Memory B cell (primary cell): Measurements from ENCODE around the gene SERPINA12.

Experiments
- ATAC-seq: fragments of 150-1000 bp; cut with Tn5 transposase; 2 replicates; pipeline ENCODE4 v1.10.0; 2021; ENCODE audit warnings: low read depth, mild to moderate bottlenecking, moderate library complexity
- DNase-seq, 2 donors: peaks; one replicate each; pipeline ENCODE4 v3.0.0; 2022; ENCODE audit warnings: low spot score in 2 of 2
- H3K27ac Mint-ChIP-seq: one replicate; pipeline ENCODE4 v1.8.0; 2022; ENCODE audit warnings: mild to moderate bottlenecking, moderate library complexity, mixed read lengths
- H3K27me3 Mint-ChIP-seq: one replicate; pipeline ENCODE4 v1.8.0; 2022; ENCODE audit warnings: mixed read lengths
- H3K36me3 Mint-ChIP-seq: one replicate; pipeline ENCODE4 v1.8.0; 2022; ENCODE audit warnings: mild to moderate bottlenecking, mixed read lengths
- H3K4me1 Mint-ChIP-seq: one replicate; pipeline ENCODE4 v1.8.0; 2022; ENCODE audit warnings: mixed read lengths
- H3K4me3 Mint-ChIP-seq: one replicate; pipeline ENCODE4 v1.8.0; 2022; ENCODE audit warnings: mild to moderate bottlenecking, moderate library complexity, mixed read lengths
- H3K9me3 Mint-ChIP-seq: one replicate; pipeline ENCODE4 v1.8.0; 2022; ENCODE audit warnings: mixed read lengths

SERPINA12 gene, protein sequence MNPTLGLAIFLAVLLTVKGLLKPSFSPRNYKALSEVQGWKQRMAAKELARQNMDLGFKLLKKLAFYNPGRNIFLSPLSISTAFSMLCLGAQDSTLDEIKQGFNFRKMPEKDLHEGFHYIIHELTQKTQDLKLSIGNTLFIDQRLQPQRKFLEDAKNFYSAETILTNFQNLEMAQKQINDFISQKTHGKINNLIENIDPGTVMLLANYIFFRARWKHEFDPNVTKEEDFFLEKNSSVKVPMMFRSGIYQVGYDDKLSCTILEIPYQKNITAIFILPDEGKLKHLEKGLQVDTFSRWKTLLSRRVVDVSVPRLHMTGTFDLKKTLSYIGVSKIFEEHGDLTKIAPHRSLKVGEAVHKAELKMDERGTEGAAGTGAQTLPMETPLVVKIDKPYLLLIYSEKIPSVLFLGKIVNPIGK

DNA sequence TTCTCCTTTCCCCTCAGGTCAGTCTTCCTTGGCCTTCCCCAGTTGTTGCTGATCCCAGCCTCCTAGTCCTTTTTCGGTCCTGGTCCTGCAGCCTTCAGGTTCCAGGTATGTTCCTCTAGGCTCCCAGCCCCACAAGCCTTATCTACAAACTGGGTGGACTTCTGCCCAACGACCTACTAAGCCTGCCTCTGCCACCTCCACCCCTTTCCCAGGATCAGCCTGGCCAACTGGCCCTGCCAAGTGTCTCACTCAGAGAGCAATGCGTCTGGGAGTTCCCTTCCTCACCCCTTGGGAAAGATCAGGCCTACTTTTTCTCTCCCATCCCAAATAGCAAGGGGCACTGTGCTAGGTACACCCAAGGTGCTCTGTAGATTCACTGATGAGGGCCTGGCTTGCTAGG lies at the start of gene SERPINA12:
Gene SERPINA12 (minus strand): TSS at position 114 of the 400 bp plus-strand sequence. CDS start 11,072 bp downstream, outside the sequence.
- H3K27ac Mint-ChIP-seq = no peak within 1 kb of the TSS
- DNase-seq (no peak), ATAC-seq (no peak)
- H3K36me3 Mint-ChIP-seq = no peaks in the 10 kb centered on the region
- H3K4me3 Mint-ChIP-seq = no peak within 1 kb of the TSS
- no peaks in the 10 kb centered on the region for H3K9me3 Mint-ChIP-seq
- H3K27me3 Mint-ChIP-seq = peaks cover 4% of the 10 kb centered on the region
- no peaks in the 10 kb centered on the region for H3K4me1 Mint-ChIP-seq

DNA sequence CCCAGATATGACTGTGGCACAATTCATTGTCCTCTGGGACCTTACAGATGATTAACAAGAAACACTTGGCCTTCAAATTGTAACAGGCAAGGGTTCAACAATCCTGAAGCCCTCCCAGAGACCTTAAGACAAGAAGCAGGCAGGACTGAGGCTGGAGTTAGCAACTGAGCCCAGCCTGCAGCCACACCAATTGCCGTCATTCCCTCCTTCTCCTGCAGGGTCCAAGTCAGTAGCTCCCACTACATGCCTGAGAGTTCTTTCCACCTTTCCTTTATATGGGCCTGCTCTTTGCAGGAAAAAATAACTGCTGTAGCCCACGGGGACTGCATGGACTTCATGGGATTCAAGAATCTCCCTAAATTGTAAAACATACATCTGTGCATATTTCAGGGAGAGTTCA lies 49.6 kb upstream of the SERPINA12 start:
- peaks cover 5% of the 10 kb centered on the region for H3K9me3 Mint-ChIP-seq
- ATAC-seq (no peak), DNase-seq (no peak)
- H3K4me1 Mint-ChIP-seq = no peaks in the 10 kb centered on the region
- no peak overlapping the region for H3K27ac Mint-ChIP-seq
- H3K4me3 Mint-ChIP-seq = no peak overlapping the region
- H3K27me3 Mint-ChIP-seq = peaks cover 6% of the 10 kb centered on the region
- no peaks in the 10 kb centered on the region for H3K36me3 Mint-ChIP-seq

GRCh38 chr14:94557327-94557726 lies 48.1 kb upstream of the SERPINA12 start:
- ATAC-seq (no peak), DNase-seq (no peak)
- peaks cover 8% of the 10 kb centered on the region for H3K9me3 Mint-ChIP-seq
- no peaks in the 10 kb centered on the region for H3K4me1 Mint-ChIP-seq
- H3K36me3 Mint-ChIP-seq = no peaks in the 10 kb centered on the region
- no peak overlapping the region for H3K4me3 Mint-ChIP-seq
- peaks cover 6% of the 10 kb centered on the region for H3K27me3 Mint-ChIP-seq
- no peak overlapping the region for H3K27ac Mint-ChIP-seq

GRCh38 chr14:94555991-94556390 lies 46.7 kb upstream of the SERPINA12 start:
- Mint-ChIP-seq H3K4me3 (no peak overlapping the region), H3K27me3 (peaks cover 6% of the 10 kb centered on the region), H3K4me1 (no peaks in the 10 kb centered on the region), H3K36me3 (no peaks in the 10 kb centered on the region), H3K27ac (no peak overlapping the region), H3K9me3 (peaks cover 8% of the 10 kb centered on the region)
- no peak for DNase-seq
- no peak for ATAC-seq

DNA sequence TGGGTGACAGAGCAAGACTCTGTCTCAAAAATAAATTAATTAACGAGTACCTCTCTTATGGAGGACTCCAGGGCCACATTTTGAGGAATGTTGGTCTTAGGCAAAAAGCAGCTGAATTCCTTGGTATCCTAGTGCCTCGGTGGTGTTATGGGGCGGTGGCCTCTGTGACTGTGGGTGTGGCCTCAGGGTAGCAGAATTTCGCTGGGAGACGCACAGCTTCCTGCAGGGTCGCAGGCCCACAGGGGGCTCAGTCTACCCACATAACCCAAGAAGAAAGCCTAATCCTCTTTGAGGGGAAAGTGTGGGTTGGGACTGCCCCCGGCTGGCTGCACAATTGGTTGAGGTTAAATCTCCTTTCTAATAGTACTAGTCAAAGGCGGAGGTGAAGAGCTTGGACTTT lies 40.8 kb upstream of the SERPINA12 start:
- DNase-seq (no peak), ATAC-seq (no peak)
- Mint-ChIP-seq H3K4me1 (no peaks in the 10 kb centered on the region), H3K27ac (no peak overlapping the region), H3K27me3 (peaks cover 3% of the 10 kb centered on the region), H3K36me3 (no peaks in the 10 kb centered on the region), H3K4me3 (no peak overlapping the region), H3K9me3 (peaks cover 14% of the 10 kb centered on the region)

DNA sequence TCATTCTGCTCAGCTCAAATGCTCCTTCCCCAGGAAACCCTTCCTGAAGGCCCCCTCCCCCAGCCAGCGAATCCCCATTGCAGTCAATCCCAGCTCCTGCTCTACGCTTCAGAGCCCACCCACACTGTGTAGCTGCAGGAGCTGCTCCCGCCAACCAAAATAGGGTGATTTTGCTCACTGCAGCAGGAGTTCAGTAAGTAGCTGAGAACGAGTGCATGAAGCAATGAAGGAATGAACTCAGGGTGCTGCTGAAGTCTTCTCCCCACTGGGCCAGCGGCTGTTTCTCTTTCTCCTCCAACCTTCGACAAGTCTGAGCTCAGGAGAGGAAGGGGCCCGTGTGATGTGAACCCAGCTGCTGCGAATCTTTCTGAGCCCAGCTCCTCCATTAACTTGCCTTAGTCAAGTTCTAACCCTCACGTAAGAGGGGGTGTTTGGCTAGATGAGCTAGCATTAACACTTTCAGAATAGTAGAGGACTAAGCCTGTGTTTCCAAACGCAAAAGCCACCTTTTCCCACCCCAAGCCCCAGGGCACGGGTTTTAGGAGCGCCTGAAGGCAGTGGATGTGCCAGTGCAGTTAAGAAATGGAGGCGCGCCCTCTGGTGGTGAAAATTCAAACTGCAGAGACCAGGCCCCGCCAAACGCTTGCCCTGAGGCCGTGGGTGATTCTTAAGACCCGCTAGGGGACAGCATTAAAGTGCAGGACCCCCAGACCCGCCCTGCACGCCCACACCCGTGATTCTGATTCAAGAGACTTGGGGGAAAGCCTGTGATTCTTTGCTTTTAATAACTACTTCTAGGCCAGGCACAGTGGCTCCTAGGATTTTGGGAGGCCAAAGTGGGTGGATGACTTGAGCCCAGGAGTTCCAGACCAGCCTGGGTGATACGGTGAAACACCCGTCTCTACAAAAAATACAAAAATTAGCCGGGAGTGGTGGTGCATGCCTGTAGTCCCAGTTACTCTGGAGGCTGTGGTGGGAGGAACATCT lies 40.0 kb upstream of the SERPINA12 start:
- Mint-ChIP-seq H3K4me1 (no peaks in the 10 kb centered on the region), H3K9me3 (peaks cover 14% of the 10 kb centered on the region), H3K36me3 (no peaks in the 10 kb centered on the region), H3K27ac (no peak overlapping the region), H3K4me3 (no peak overlapping the region), H3K27me3 (peaks cover 3% of the 10 kb centered on the region)
- ATAC-seq (peak; percentile 29), DNase-seq (peak; percentile 21 to 67)

- Mint-ChIP-seq H3K27ac (no peak overlapping the region), H3K27me3 (peaks cover 2% of the 10 kb centered on the region), H3K36me3 (no peaks in the 10 kb centered on the region), H3K9me3 (peaks cover 11% of the 10 kb centered on the region), H3K4me1 (no peaks in the 10 kb centered on the region), H3K4me3 (no peak overlapping the region)
- ATAC-seq = no peak
- no peak for DNase-seq
Observed at GRCh38 chr14:94548131-94548998, 39.1 kb upstream of the SERPINA12 start.

DNA sequence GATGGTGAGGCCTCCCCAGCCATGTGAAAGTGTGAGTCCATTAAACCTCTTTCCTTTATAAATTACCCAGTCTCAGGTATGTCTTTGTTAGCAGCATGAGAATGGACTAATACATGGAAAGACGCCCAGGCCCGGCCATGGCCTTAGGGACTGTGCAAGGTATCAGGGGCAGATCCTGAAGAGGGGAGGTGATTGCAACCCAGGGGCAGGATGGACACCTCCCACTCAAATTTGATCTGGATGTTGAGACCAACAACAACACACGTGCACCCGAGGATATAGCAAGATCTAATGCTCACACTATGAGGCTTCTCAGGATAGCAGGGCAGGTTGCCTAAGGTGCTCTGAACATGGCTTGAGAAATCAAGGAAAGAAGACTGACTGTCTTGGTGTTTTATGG lies 38.5 kb upstream of the SERPINA12 start:
- no peak for DNase-seq
- no peak overlapping the region for H3K27ac Mint-ChIP-seq
- H3K4me3 Mint-ChIP-seq = no peak overlapping the region
- H3K36me3 Mint-ChIP-seq = no peaks in the 10 kb centered on the region
- peaks cover 9% of the 10 kb centered on the region for H3K9me3 Mint-ChIP-seq
- no peaks in the 10 kb centered on the region for H3K4me1 Mint-ChIP-seq
- no peak for ATAC-seq
- peaks cover 2% of the 10 kb centered on the region for H3K27me3 Mint-ChIP-seq

DNA sequence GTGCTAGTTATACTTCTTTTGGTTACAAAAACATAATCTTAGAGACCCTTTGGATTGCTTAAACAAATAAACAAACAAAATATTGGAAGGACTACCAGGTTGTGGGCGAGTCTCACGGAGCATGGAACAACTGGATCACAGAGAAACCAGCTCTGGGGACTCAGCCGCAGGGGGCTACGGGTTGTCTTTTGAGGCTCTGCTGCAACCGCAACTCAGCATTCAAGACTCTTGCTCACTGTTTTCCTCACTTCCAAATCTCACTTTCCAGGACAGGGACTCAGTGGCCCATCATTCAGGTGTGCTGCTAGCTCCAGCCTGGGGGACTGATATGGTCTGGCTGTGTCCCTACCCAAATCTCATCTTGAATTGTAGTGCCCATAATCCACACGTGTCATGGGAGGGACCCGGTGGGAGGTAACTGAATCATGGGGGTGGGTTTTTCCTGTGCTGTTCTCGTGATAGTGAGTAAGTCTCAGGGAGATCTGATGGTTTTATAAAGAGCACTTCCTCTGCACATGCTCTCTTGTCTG lies 37.9 kb upstream of the SERPINA12 start:
- H3K9me3 Mint-ChIP-seq = peaks cover 9% of the 10 kb centered on the region
- peaks cover 2% of the 10 kb centered on the region for H3K27me3 Mint-ChIP-seq
- no peaks in the 10 kb centered on the region for H3K4me1 Mint-ChIP-seq
- no peak overlapping the region for H3K4me3 Mint-ChIP-seq
- H3K36me3 Mint-ChIP-seq = no peaks in the 10 kb centered on the region
- H3K27ac Mint-ChIP-seq = no peak overlapping the region
- ATAC-seq = no peak
- DNase-seq = no peak

GRCh38 chr14:94545131-94545841 lies 36.0 kb upstream of the SERPINA12 start:
- no peak for DNase-seq

GRCh38 chr14:94544726-94545125 lies 35.5 kb upstream of the SERPINA12 start:
- H3K9me3 Mint-ChIP-seq = peaks cover 12% of the 10 kb centered on the region
- H3K27me3 Mint-ChIP-seq = peaks cover 4% of the 10 kb centered on the region
- H3K27ac Mint-ChIP-seq = no peak overlapping the region
- no peak for DNase-seq
- H3K4me3 Mint-ChIP-seq = no peak overlapping the region
- peaks cover 2% of the 10 kb centered on the region for H3K36me3 Mint-ChIP-seq
- no peaks in the 10 kb centered on the region for H3K4me1 Mint-ChIP-seq
- no peak for ATAC-seq

More at GRCh38 chr14:94545131-94545841, 36.0 kb upstream of the SERPINA12 start:
- Mint-ChIP-seq H3K36me3 (peaks cover 2% of the 10 kb centered on the region), H3K9me3 (peaks cover 12% of the 10 kb centered on the region), H3K4me1 (no peaks in the 10 kb centered on the region), H3K4me3 (no peak overlapping the region), H3K27me3 (peaks cover 4% of the 10 kb centered on the region), H3K27ac (no peak overlapping the region)
- ATAC-seq = no peak

DNA sequence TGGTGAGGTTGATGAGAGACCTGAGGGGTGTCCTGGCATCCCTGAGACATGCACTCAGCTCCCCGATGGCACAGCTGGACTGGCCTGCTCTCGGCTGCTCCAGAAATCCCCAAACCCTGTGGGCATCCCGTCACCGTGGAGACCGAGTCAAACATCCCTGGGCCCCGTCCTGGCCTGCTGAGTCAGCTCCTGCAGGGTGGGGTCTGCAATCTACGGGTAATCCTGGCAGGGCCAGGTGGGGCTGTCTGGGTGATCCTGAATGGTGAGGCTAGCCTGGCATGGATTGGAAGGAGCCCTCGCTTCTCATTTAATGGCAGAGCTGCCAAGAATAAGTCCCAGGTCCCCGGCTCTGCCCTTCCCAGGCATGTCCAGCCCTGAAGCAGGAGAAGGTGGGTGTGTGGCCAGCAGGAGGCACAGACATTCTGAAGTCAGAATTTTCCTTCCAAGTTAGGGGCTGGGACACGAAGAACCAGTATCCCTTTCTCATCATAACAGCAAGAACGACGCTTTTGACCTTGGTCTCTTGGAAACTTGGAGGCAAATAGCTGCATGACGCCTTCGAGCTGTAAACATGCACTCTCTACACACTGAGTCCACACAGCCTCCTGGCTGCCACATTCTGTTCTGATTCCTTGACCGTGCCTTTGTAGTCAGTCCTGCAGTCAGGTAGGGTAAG lies 34.3 kb upstream of the SERPINA12 start:
- peaks cover 2% of the 10 kb centered on the region for H3K36me3 Mint-ChIP-seq
- no peak overlapping the region for H3K27ac Mint-ChIP-seq
- ATAC-seq (no peak), DNase-seq (no peak)
- no peaks in the 10 kb centered on the region for H3K4me1 Mint-ChIP-seq
- peaks cover 7% of the 10 kb centered on the region for H3K27me3 Mint-ChIP-seq
- peaks cover 12% of the 10 kb centered on the region for H3K9me3 Mint-ChIP-seq
- H3K4me3 Mint-ChIP-seq = no peak overlapping the region
